ENCODE measurements around the gene GNAS-AS1.

GNAS-AS1 gene

DNA sequence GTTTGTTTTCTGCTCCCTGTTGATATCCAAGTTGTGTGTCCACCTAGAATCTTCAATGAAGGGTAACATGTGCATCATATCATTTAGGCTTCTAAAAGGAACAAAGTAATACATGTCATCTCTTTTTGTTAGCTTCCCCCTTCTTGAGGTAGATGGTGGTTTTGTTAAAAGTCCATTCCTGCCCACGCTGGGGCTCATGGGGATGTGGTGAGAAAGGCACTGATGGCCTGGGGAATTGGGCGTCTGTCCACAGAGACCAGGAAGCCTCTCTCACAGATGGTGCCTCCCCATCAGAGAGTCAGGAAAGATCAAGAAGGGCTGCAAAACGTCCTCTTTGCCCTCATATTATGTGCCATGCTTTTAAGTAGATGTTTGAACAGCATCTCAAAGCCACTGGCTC lies 34.3 kb upstream of the GNAS-AS1 start:
- DNase-seq, result no peak

DNA sequence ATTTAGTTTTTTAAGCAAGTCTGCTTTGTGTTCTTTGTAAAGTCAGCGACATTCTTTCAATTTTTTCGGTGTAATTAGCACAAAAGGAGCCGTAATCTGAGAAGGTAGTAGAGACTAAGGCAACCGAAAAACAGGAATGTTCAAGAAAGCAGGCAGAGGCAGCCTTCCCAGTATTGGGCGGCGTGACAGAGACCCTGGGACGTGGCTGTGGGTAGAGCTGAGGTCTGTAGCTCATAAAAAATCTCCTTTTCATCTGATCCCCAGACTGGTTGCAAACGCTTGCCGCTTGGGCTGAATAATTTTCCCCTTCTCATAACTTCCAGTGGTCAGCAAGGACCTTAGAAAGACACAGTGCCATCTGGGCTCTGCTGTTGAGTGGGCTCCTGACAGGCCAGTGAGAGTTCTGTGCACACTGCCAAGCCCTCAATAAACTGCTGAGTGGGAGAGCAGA lies 32.6 kb upstream of the GNAS-AS1 start:
- DNase-seq, result no peak

DNA sequence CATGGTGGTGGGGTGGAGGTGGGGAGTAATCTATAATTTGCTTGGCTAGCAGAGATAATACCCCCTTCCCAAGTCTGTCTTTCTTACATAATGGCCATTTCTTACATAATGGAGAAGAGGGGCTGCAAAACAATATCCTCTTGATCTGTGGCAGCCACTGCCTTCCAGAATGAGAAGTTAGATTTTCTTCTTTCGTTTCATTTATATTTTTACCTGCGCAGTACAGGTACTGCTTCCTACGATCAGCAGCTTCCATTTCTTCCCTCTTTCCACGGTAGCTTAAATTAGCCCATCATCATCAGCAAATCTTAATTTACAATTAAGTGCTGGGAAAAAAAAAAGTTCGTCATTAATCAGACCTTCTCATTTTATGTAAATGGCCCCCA lies 32.0 kb upstream of the GNAS-AS1 start:
- no peak for DNase-seq

DNA sequence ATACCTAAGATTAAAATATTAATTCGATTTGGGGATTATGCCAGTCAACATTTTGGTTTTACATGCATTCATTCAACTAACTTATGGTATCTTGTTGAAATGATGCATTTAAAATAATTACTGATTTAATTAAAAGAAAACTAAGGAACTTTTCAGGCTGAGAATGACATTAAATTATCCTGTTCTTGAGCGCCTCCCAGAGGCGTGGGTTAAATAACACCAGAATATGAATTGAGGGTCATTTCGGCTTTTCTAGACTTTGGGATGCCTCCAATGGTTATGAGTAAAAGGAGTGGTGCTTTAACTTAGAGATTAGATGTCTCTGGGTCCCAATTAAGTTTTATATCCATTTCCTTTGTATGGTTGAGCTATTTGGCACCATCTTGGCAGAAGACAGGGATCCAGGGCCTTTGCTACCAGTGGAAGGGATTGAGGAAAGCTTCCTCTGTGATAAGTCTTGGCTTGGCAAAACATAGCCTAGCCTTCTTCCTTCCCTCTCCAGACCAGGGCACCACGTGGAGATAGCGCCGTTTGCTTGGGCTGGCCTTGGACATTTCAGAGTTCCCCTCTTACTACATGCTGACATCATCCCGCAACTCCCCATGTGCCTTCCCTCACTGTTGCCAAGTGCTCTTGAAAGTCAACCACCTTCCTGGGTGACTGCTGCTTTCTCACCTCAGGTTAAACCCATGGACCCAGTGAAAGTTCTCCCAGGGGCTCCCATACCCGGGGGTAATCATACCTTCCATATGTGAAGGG lies 30.5 kb upstream of the GNAS-AS1 start:
- no peak for DNase-seq

DNA sequence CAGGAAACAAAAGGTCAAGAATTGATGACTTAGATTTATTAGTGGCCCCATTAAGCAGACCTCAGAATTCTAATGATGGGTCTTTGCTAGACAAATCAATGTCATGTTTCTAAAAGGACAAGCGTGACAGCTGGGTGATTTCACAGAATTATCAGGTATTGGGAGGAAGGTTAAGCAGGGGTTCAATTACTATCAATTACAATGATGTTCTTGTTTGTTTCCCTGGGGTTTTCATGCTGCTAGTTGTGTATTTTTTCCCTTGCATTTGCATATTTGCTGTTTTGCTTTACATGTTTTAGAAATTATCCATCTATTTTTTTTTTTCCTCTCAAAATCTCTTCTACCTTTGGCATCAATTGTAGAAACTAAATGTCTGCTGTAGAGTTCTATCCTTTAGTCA lies 29.7 kb upstream of the GNAS-AS1 start:
- no peak for DNase-seq

DNA sequence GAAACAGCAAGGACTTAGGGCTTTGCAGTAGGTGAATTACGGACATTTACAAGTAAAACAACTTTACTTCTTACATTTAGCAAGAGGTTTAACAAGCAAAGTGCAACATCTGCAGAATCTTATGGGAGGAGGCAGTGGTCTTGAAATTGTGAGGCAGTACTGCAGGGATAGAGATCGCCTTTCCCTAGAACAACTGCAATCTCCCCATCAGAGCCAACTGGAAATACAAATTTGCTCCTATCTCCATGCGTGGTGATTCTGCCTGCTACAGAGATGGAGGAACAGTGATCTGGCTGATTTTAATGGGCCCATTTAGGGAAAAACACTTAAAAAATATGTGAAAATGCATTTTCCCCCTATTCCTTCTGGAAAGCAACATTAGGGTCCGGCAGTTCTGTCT lies 27.7 kb upstream of the GNAS-AS1 start:
- no peak for DNase-seq

DNA sequence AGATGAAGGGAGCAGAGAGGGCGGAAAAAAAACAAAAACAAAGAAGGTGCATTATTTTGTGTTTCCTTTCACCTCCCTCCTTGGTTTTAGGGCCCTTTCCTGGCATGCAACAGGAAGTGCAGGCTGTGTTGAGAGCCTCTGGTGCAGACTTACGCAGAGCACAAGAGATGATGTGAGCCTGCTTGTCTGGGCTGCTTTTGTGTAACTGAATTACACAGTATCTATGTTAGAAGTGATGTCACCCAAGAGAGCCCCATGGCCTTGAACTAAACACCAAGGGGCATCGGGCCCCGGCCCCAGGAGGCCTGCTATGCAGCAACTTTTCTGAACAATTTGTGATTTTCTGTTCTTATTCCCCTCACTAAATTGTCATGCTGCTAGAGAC lies 27.3 kb upstream of the GNAS-AS1 start:
- DNase-seq, result no peak

DNA sequence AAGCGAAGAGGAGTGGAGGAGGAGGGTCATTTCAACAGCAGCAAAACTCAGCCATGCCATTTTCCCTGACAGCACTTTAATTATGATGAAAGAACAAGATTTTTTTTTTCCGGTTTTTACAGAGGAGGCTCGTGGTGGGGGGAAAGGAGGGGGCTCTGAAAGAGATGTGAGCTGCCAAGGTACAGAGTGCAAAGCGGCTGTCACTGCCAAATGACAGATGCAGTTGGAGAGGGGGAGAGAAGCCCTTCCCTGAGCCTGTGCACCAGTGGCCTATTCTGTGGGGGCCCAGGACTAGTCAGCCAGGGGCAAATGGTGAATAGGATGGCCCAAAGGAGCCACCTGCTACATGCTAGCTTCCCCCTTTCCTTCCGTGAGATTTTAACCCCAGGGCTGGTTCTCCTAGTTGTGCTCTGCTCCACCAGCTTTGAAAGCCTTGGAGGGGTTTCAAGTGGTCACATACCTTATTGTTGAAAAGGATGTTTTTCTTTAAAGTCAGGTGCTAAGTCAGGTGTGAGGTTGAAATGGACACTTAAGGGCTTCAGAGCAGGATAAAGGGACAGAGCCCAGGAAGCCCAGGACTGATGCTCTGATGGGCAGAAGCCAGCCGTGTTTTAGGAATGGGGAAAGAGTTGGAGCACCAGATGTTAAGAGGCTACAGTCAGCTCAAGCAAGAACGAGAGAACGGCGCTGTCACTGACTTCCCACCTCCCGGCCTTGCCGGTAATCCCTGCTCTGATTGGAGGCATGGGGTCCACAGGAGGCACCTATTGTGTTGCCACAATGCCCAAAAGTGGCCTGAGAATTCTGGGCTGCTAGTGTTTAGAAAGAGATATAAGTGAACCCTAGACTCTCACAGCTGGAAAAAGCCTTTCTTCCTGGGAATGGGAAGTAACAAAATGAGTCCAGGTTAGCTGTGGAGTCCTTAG lies 26.6 kb upstream of the GNAS-AS1 start:
- DNase-seq, result no peak

DNA sequence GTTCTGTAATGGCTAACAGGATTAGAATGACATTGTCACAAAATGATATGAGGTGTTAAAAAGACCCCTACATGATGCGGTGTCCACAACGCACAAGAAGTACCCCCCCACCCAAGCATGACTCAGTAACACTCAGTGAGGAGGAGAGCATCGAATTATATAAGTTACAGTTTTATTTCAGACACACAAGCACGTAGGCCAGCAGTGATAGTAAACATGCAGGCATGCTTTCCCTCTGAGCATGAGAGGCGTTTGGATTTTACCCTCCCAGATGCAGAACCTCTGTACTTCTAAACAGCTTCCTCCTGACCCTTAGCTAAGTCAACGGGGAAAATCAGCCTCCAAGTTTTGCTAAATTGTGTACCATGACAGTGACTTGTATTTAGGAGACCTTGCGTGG lies 25.7 kb upstream of the GNAS-AS1 start:
- DNase-seq, result no peak

DNA sequence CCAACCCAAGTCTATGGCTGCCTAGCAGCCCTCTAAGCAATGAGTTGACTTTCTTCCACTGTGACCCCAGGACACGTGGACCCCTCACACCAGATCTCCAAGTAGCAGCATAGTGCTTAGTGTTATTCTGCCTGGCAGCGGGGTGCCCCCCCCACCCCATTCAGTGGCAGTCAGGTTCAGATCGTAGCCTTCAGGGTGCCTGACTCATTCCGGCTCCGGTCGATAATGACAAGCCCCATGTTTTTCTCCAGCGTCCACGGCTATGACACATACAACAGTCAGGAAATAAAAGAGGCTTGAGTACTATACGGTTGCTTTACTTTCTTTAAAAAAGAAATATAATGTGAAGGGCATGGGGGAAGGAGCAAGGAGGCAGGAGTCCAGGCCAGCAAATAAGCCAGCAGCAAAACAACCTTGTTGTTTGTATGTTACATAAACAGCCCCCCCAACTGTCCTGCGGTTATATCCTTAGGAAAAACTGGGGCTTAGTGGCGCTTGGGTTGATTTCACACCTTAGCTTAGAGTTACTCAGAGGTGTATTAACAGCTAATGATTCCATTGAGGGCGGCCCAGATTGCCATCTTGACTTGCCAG lies 24.9 kb upstream of the GNAS-AS1 start:
- no peak for DNase-seq

DNA sequence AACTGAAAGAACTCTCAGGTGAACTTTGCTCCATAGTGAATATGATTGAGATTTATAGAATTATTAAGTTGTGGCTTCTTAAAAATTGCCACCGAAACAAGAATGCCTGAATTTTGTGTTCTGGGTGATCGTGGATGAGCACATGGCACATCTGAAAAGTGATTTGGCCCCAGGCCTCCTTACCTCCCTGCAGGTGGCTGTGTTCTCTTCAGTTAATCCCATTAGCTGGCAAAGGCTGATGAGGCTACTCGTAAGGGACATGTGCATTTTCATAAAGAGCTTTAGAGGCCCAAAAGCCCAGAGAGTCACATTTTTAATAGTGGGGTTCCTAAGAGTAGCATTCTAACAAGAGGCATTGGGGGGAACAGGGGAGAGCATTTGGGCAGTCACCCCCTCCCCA lies 24.4 kb upstream of the GNAS-AS1 start:
- no peak for DNase-seq

DNA sequence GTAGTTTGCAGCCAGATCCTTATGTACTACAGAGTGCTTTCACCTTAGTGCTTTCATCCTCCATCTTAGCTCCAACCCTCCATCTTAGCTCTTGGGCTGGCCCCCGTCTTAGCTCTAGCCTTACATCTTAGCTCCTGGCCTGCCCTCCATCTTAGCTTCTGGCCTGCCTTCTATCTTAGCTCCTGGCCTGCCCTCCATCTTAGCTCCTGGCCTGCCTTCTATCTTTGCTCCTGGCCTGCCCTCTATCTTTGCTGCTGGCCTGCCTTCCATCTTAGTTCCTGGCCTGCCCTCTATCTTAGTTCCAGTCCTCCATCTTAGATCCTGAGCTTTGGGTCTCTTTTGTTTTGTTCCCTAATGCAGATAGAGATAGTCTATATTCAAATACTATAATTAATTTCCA lies 23.8 kb upstream of the GNAS-AS1 start:
- no peak for DNase-seq

DNA sequence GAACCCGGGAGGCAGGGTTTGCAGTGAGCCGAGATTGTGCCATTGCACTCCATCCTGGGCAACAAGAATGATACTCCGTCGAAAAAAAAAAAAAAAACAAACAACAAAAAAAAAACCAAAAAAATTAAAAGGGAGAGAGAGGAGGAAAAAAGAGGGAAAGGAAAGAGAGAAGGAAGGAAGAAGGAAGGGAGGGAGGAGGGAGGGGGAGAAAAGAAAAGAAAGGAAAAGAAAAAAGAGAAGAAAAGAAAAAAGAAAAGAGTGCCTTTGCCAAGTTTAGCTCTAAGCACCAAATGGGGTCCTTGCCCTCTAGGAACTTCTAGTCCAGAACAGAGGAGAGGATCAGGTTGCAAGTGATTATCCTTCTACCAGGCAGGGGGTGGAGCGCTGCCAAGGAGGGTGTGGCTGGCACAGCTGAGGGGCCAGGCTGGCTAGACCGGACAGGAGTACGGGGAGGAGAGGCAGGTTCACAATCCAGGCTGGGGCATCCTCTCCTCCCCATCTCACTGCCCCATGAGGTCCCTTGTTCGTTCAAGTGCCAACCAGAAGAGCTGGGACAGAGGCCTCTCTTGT lies 20.9 kb upstream of the GNAS-AS1 start:
- DNase-seq, result no peak

DNA sequence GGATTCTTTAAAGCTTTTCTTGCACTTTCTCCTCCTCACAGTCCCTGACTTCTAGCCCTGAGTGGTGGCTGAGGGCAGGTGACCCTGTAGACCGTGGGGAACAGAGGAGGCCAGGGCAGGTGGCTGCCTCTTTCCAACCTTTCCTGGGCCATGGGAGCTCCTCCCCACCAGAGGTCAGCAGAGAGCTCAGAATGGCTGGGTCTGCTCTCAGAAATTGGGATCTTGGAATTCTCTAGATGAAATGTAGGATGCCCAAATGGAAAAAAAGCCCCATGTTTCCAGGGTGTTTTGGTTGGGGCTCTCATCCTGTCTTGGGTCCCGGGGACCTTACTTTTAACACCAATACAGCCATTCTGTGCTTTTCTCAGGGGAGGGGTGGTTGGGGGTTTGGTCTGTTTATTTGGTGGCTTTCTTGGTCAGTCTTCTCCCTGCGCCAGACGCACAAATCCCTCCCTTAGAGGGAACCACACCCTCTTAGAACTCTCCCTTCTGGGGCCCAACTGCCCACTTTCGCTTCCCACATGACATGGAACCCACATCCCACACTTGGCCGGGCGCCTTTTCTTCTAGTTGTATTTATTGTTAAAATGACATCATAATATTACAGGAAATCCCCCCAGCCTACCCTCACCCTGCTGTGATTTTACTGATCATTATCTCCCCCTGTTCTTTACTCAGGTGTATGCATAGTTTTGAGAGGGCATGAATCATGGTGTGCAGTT lies 19.8 kb upstream of the GNAS-AS1 start:
- no peak for DNase-seq

DNA sequence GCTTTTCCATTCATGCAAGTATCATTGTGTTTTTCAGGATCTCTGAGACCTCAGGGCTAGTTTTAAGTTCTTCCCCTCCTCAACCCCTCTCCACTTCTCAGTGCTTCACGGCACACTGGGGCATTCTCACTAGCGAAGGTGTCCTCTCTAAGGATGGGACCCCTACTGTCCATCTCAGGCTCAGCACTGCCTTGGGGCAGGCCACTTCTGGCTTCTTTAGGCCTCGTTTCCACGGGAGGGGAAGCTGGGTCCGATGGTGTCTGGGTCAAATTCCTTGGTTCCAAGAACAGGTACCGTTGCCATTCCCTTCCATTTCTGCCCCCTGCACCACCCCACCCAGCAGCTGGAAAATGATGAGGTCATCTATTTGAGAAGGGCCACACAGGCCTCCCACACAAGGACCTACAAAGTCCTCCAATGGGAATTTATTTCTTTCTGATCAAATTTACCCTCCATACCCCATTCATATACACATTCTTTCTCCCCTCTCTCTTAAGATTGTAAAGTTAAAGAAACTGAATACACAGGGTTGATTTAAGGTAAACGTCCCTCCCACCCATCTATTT lies 19.0 kb upstream of the GNAS-AS1 start:
- DNase-seq, result no peak

DNA sequence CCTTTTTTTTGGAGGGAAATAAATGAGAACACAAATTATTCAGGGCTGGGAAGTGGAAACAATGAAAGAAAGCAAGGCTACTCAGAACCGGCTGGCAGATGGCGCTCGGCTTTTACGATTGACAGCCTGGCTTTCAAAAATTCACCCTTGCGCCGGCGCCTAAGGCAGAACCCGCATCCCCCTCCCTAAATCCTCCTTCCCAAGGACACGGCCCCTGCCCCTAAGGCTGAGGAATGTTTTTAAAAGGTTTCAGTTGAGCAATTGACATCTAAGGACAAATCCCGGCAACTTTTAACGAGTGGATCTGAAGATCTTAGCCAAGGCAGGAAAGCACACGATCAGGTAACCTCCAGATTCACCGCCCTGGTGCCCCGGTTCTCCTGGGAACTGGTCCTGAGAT lies 18.1 kb upstream of the GNAS-AS1 start:
- DNase-seq, result no peak

DNA sequence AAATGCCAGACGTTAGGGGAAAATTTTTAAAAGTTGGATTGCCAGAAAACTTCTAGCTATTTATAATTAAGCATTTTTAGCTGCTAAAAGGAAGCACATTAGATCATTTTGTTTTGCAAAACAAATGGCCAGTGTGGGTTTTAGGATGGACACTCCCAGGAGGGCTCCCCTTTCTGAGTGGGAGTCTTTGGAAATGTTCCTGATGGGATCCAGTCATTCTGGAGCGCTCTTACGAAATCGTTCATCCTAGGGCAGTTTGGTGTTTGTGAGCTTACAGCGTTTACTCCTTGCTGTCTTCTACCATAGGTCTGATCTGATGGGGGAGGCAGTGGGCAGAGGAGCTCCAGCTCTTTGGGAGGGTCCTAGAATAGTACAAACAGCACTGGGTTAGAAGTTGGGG lies 16.5 kb upstream of the GNAS-AS1 start:
- no peak for DNase-seq

DNA sequence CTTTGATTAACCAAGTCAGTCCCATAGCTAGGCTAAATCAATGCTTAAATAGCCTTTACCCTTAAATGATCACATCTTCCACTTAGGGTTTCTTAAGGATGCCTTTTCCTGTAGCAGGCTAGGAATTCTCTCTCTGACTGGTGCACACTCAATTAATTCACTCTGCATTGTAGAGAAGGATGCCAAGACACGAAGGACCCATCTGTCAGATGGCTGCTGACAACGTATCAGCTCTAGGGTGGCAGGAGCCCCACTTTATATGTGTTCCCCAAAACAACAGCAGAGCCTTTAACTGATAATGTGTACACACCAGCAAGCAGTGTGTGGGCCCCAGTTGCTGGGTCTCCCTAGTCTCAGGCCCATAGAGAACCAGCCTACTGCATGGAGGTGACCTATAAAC lies 15.1 kb upstream of the GNAS-AS1 start:
- no peak for DNase-seq

DNA sequence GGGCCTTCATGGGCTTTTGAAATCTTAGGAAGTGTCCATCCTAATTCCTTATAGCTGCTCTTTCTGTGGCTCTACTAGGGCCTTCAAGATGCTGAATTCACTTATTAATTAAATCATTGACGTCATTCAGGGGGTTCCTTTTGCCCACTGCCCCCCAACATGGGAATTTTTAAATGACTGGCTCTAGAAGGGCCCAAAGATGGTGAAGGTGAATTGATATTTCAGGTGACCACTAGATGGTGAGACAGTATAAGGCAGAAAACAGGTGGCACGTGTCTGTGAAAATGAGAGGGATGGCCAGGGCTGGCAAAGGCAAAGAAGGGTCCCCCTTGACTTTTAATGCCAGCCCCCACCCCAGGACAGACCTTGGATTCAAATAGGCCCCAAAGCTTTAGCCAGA lies 13.6 kb upstream of the GNAS-AS1 start:
- no peak for DNase-seq

DNA sequence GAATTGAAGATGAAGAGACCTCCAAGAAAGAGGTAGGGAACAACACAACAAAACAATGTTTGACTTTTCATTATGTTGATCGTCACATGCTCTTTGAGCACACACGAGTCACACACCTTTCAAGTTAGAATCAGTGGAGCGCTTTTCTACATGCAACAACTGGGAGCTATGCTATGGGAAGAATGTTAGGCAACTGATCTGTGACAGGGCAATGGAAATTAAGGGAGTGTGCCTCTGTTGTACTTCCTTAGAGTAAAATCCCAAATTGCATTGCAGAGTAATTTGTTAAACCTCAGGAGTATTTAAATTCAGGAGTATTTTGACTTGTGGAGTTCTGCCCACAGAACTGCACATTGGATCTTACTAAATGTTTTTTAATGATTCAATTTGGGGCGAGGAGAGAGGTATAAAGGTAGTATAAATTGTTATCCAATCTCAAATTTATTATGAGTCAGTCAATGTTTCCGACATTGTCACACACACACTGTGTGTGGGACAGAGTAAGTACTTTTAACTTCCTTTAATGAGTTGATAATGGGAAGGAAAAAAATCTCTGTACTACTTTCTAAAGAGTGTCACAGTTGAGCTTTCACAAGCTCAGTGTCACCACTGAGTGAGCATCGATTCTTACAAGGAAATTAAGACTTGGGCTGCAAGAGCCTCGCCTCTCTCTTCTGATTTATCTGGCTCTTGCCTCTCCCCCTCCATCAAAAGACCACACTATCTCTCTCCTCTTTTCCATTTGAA lies 12.5 kb upstream of the GNAS-AS1 start:
- DNase-seq, result no peak

DNA sequence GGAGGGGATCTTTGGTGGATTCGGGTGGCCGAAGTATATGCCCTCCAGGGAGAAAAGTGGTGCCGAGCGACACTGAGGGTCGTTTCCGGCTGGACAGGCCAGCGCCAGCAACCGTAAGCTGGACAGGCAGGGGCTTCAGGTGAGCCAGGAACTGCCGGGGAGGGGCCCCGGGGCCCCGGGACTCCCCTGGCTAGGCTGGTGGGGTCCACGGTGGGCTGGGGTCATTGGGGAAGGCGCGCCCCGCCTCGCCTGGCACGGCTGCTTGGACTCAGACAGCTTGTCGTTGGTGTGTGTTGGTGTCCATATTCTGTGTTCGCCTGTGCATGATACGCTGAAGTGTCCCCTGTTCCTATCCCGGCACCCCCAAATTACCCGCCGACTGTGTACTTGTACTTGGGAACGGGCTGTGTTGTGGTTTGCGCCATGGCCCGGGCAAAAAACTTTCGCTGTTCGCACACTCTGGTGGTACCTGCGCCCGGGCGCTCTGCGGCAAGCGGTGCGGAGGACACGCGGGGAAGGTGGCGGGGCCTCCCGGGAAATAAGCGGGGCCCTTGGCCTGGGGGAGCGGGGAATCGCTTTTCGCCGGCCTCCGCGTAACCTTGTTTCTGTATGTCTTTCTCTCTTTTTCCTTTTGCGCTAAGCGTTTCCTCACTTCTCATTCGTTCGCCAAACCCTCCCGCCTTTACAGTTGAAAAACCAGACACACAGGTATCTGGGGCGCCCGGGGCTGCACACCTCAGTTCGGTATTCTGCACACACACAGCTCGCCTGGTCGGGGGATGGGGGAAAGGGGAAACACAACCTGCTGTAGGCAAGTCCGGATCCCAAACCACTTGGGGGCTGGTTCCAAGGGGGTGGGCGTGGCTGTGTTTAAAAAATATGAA lies 5.0 kb upstream of the GNAS-AS1 start:
- DNase-seq, result no peak

All from GOT3 (cell line).